Measurements from ENCODE around the gene MAD1L1.

Gene MAD1L1

GRCh38 chr7:2156756-2157472, 75.8 kb downstream of the MAD1L1 start:
- no peak for DNase-seq (ENCODE audit: low spot score)

- no peak for DNase-seq (ENCODE audit: low spot score)
Measured at GRCh38 chr7:2154831-2155230, 77.9 kb downstream of the MAD1L1 start.

GRCh38 chr7:2154121-2154520, 78.6 kb downstream of the MAD1L1 start:
- no peak for DNase-seq (ENCODE audit: low spot score)

GRCh38 chr7:2152646-2153045, 80.1 kb downstream of the MAD1L1 start:
- DNase-seq (ENCODE audit: low spot score): no peak

- no peak for DNase-seq (ENCODE audit: low spot score)
Measured at GRCh38 chr7:2151801-2152612, 80.7 kb downstream of the MAD1L1 start.

GRCh38 chr7:2151237-2151636, 81.5 kb downstream of the MAD1L1 start:
- DNase-seq (ENCODE audit: low spot score): no peak

GRCh38 chr7:2150445-2150815, 82.3 kb downstream of the MAD1L1 start:
- no peak for DNase-seq (ENCODE audit: low spot score)

GRCh38 chr7:2149672-2150444, 82.9 kb downstream of the MAD1L1 start:
- DNase-seq (ENCODE audit: low spot score): no peak

GRCh38 chr7:2148814-2149213, 83.9 kb downstream of the MAD1L1 start:
- no peak for DNase-seq (ENCODE audit: low spot score)

- DNase-seq (ENCODE audit: low spot score): no peak
Measured at GRCh38 chr7:2148189-2148588, 84.6 kb downstream of the MAD1L1 start.

GRCh38 chr7:2146676-2147472, 85.9 kb downstream of the MAD1L1 start:
- DNase-seq (ENCODE audit: low spot score): no peak

GRCh38 chr7:2145835-2146580, 86.7 kb downstream of the MAD1L1 start:
- DNase-seq (ENCODE audit: low spot score): no peak

- no peak for DNase-seq (ENCODE audit: low spot score)
Measured at GRCh38 chr7:2144926-2145325, 87.8 kb downstream of the MAD1L1 start.

- DNase-seq (ENCODE audit: low spot score): no peak
Measured at GRCh38 chr7:2143981-2144595, 88.7 kb downstream of the MAD1L1 start.

GRCh38 chr7:2143450-2143849, 89.3 kb downstream of the MAD1L1 start:
- no peak for DNase-seq (ENCODE audit: low spot score)

GRCh38 chr7:2142386-2142785, 90.4 kb downstream of the MAD1L1 start:
- DNase-seq (ENCODE audit: low spot score): no peak

GRCh38 chr7:2141651-2142050, 91.1 kb downstream of the MAD1L1 start:
- DNase-seq (ENCODE audit: low spot score): no peak

GRCh38 chr7:2141021-2141410, 91.7 kb downstream of the MAD1L1 start:
- no peak for DNase-seq (ENCODE audit: low spot score)

- no peak for DNase-seq (ENCODE audit: low spot score)
Measured at GRCh38 chr7:2140216-2141020, 92.3 kb downstream of the MAD1L1 start.
